Neural cell (in vitro differentiated cells): Measurements from ENCODE around the gene CDH6. TPM values are rescaled to one million over a fixed set of nuclear protein-coding genes. Genes with fewer than 3 reads are reported as not detected.

ENCODE experiments used
- H2AFZ ChIP-seq: fragments of 200-600, 300-800 bp; sonication (generic), shearing (Covaris generic); 2 replicates; pipeline ENCODE4 v1.6.0; 2014; ENCODE audit warnings: low read depth, mild to moderate bottlenecking, antibody characterized with exemption, low read length, moderate library complexity
- H3F3A ChIP-seq: fragments of 200-600 bp; shearing (Covaris generic); 2 replicates; pipeline ENCODE4 v1.6.1; 2016; ENCODE audit warnings: mild to moderate bottlenecking, moderate library complexity, mixed read lengths, antibody characterized with exemption, low read length; ENCODE audit not compliant: insufficient read depth, poor library complexity, severe bottlenecking
- H3K27ac ChIP-seq: fragments of 200-600, 300-800 bp; sonication (generic), shearing (Covaris generic); 2 replicates; pipeline ENCODE4 v1.5.1; 2014; ENCODE audit warnings: mild to moderate bottlenecking, low read length, moderate library complexity
- H3K27me3 ChIP-seq: fragments of 300-800, 200-600 bp; sonication (generic), shearing (Covaris generic); 2 replicates; pipeline ENCODE4 v1.6.0; 2014; ENCODE audit warnings: mild to moderate bottlenecking, low read depth, low read length, moderate library complexity; ENCODE audit not compliant: insufficient read depth
- H3K36me3 ChIP-seq: fragments of 300-800, 200-600 bp; sonication (generic), shearing (Covaris generic); 2 replicates; pipeline ENCODE4 v1.5.1; 2014; ENCODE audit warnings: mild to moderate bottlenecking, antibody characterized with exemption, low read length, moderate library complexity; ENCODE audit not compliant: insufficient read depth
- H3K4me2 ChIP-seq: fragments of 300-800, 200-600 bp; sonication (generic), shearing (Covaris generic); 2 replicates; pipeline ENCODE4 v1.6.0; 2014; ENCODE audit warnings: mild to moderate bottlenecking, low read length
- H3K4me3 ChIP-seq: fragments of 300-800, 200-600 bp; sonication (generic), shearing (Covaris generic); 2 replicates; pipeline ENCODE4 v1.5.1; 2014; ENCODE audit warnings: mild to moderate bottlenecking, low read length, moderate library complexity
- H3K79me2 ChIP-seq: fragments of 200-600 bp; shearing (Covaris generic); replicated peaks from 2 replicates; pipeline ENCODE4 v1.6.0; 2014; ENCODE audit warnings: mild to moderate bottlenecking, low read length, moderate library complexity; ENCODE audit not compliant: insufficient read depth
- H3K9ac ChIP-seq: fragments of 300-800, 200-600 bp; sonication (generic), shearing (Covaris generic); 2 replicates; pipeline ENCODE4 v1.6.1; 2016; ENCODE audit warnings: mild to moderate bottlenecking, low read length, mixed read lengths
- H3K9me2 ChIP-seq: fragments of 200-600 bp; shearing (Covaris generic); 2 replicates; pipeline ENCODE4 v1.6.1; 2016; ENCODE audit warnings: mild to moderate bottlenecking, low read length, mixed read lengths; ENCODE audit not compliant: insufficient read depth
- H3K9me3 ChIP-seq: fragments of 200-600, 300-800 bp; sonication (generic), shearing (Covaris generic); 2 replicates; pipeline ENCODE4 v1.6.1; 2016; ENCODE audit warnings: mild to moderate bottlenecking, mixed run types, low read length, moderate library complexity, mixed read lengths
- H4K20me1 ChIP-seq: fragments of 200-600 bp; shearing (Covaris generic); 2 replicates; pipeline ENCODE4 v1.6.1; 2016; ENCODE audit warnings: mild to moderate bottlenecking, mixed run types; ENCODE audit not compliant: insufficient read depth
- EP300 ChIP-seq: fragments of 450-650 bp; conservative IDR thresholded peaks from 2 replicates; pipeline ENCODE4 v1.6.1; 2014; ENCODE audit warnings: antibody characterized with exemption, mild to moderate bottlenecking, moderate library complexity; ENCODE audit not compliant: poor library complexity, severe bottlenecking
- EZH2 ChIP-seq: fragments of 200-600, 300-800 bp; shearing (Covaris generic), sonication (generic); IDR thresholded peaks from 2 replicates; pipeline ENCODE4 v1.6.1; 2014; ENCODE audit warnings: antibody characterized with exemption, low read length, borderline replicate concordance, mild to moderate bottlenecking; ENCODE audit not compliant: insufficient read depth, poor library complexity, severe bottlenecking
- MXI1 ChIP-seq: fragments of 450-650 bp; conservative IDR thresholded peaks from 2 replicates; pipeline ENCODE4 v1.6.1; 2014; ENCODE audit warnings: antibody characterized with exemption, mild to moderate bottlenecking; ENCODE audit not compliant: poor library complexity, severe bottlenecking
- POLR2AphosphoS5 ChIP-seq: IDR thresholded peaks from 2 replicates; pipeline ENCODE4 v1.6.1; 2012
- RAD21 ChIP-seq: fragments of 450-650 bp; conservative IDR thresholded peaks from 2 replicates; pipeline ENCODE4 v1.6.1; 2014; ENCODE audit warnings: antibody characterized with exemption, mild to moderate bottlenecking, moderate library complexity
- SMC3 ChIP-seq: fragments of 450-650 bp; conservative IDR thresholded peaks from 2 replicates; pipeline ENCODE4 v1.6.1; 2014; ENCODE audit warnings: antibody characterized with exemption, mild to moderate bottlenecking, moderate library complexity; ENCODE audit not compliant: poor library complexity
- TAF1 ChIP-seq: IDR thresholded peaks from 2 replicates; pipeline ENCODE4 v1.6.1; 2012; ENCODE audit warnings: low read depth
- polyA plus RNA-seq: library from polyadenylated mRNA; depleted of rRNA; stranded (reverse); fragments of >200 nt; gene quantifications from 2 replicates; pipeline ENCODE4 v1.2.3, GENCODE V29; 2014
- TF ChIP-seq, protein P1 (sequence below): IDR thresholded peaks from 2 replicates; pipeline ENCODE4 v1.6.1; 2012; ENCODE audit warnings: borderline replicate concordance
- TF ChIP-seq, protein P2 (sequence below): fragments of 450-650 bp; IDR thresholded peaks from 2 replicates; pipeline ENCODE4 v1.5.1; 2014; ENCODE audit warnings: antibody characterized with exemption, mild to moderate bottlenecking, moderate library complexity; ENCODE audit not compliant: poor library complexity, severe bottlenecking

Gene CDH6
- polyA plus RNA-seq, 1 donor from 2014 or later: 2.1 TPM

- Histone ChIP-seq H3K4me3 (no peak overlapping the region), H3K36me3 (no peaks in the 10 kb centered on the region), H3K9ac (no peak overlapping the region), H2AFZ (no peak overlapping the region), H3K27me3 (no peaks in the 10 kb centered on the region), H3K4me2 (no peak overlapping the region), H3K27ac (no peak overlapping the region), H3K79me2 (no peaks in the 10 kb centered on the region), H4K20me1 (no peaks in the 10 kb centered on the region), H3F3A (no peaks in the 10 kb centered on the region), H3K9me2 (no peaks in the 10 kb centered on the region), H3K9me3 (no peaks in the 10 kb centered on the region)
- TF ChIP-seq POLR2AphosphoS5 (no peak), EP300 (no peak), SMC3 (no peak), TAF1 (no peak), MXI1 (no peak), RAD21 (no peak), EZH2 (no peak)
- TF ChIP-seq, protein P1, sequence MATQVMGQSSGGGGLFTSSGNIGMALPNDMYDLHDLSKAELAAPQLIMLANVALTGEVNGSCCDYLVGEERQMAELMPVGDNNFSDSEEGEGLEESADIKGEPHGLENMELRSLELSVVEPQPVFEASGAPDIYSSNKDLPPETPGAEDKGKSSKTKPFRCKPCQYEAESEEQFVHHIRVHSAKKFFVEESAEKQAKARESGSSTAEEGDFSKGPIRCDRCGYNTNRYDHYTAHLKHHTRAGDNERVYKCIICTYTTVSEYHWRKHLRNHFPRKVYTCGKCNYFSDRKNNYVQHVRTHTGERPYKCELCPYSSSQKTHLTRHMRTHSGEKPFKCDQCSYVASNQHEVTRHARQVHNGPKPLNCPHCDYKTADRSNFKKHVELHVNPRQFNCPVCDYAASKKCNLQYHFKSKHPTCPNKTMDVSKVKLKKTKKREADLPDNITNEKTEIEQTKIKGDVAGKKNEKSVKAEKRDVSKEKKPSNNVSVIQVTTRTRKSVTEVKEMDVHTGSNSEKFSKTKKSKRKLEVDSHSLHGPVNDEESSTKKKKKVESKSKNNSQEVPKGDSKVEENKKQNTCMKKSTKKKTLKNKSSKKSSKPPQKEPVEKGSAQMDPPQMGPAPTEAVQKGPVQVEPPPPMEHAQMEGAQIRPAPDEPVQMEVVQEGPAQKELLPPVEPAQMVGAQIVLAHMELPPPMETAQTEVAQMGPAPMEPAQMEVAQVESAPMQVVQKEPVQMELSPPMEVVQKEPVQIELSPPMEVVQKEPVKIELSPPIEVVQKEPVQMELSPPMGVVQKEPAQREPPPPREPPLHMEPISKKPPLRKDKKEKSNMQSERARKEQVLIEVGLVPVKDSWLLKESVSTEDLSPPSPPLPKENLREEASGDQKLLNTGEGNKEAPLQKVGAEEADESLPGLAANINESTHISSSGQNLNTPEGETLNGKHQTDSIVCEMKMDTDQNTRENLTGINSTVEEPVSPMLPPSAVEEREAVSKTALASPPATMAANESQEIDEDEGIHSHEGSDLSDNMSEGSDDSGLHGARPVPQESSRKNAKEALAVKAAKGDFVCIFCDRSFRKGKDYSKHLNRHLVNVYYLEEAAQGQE: no peak
- TF ChIP-seq, protein P2, sequence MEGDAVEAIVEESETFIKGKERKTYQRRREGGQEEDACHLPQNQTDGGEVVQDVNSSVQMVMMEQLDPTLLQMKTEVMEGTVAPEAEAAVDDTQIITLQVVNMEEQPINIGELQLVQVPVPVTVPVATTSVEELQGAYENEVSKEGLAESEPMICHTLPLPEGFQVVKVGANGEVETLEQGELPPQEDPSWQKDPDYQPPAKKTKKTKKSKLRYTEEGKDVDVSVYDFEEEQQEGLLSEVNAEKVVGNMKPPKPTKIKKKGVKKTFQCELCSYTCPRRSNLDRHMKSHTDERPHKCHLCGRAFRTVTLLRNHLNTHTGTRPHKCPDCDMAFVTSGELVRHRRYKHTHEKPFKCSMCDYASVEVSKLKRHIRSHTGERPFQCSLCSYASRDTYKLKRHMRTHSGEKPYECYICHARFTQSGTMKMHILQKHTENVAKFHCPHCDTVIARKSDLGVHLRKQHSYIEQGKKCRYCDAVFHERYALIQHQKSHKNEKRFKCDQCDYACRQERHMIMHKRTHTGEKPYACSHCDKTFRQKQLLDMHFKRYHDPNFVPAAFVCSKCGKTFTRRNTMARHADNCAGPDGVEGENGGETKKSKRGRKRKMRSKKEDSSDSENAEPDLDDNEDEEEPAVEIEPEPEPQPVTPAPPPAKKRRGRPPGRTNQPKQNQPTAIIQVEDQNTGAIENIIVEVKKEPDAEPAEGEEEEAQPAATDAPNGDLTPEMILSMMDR: no peak
These were observed 75.2 kb downstream of the CDH6 start for GRCh38 chr5:31268686-31269085.

- no peak overlapping the region for H3K4me3 ChIP-seq
- H3K4me2 ChIP-seq: no peak overlapping the region
- no peaks in the 10 kb centered on the region for H3K9me2 ChIP-seq
- no peak overlapping the region for H3K9ac ChIP-seq
- H3K27me3 ChIP-seq: no peaks in the 10 kb centered on the region
- no peaks in the 10 kb centered on the region for H3K9me3 ChIP-seq
- TF ChIP-seq TAF1: no peak
- H3K36me3 ChIP-seq: no peaks in the 10 kb centered on the region
- H4K20me1 ChIP-seq: no peaks in the 10 kb centered on the region
- no peaks in the 10 kb centered on the region for H3F3A ChIP-seq
- no peak overlapping the region for H2AFZ ChIP-seq
- no peaks in the 10 kb centered on the region for H3K79me2 ChIP-seq
- no peak overlapping the region for H3K27ac ChIP-seq
These were observed 75.8 kb downstream of the CDH6 start for GRCh38 chr5:31269259-31269658.

GRCh38 chr5:31270396-31270795, 76.9 kb downstream of the CDH6 start:
- Histone ChIP-seq H2AFZ (no peak overlapping the region), H3K4me2 (no peak overlapping the region), H3K9ac (no peak overlapping the region), H3K79me2 (no peaks in the 10 kb centered on the region), H3K9me2 (no peaks in the 10 kb centered on the region), H3K27me3 (no peaks in the 10 kb centered on the region), H3K27ac (no peak overlapping the region), H3K9me3 (no peaks in the 10 kb centered on the region), H4K20me1 (no peaks in the 10 kb centered on the region), H3F3A (no peaks in the 10 kb centered on the region), H3K36me3 (no peaks in the 10 kb centered on the region), H3K4me3 (no peak overlapping the region)
- TF ChIP-seq, protein P2: peak; percentile 78
- no peak for TF ChIP-seq EP300
- peak; percentile 88 for TF ChIP-seq RAD21
- TF ChIP-seq, protein P1: no peak
- TF ChIP-seq SMC3: peak; percentile 87
- TF ChIP-seq EZH2: no peak
- TF ChIP-seq POLR2AphosphoS5: no peak
